Transverse colon (tissue), 4 donors: ENCODE data around the gene NUDT8. TPM values are rescaled to one million over a fixed set of nuclear protein-coding genes. Genes with fewer than 3 reads are reported as not detected.
A peak's percentile ranks its signal among the peaks of the same experiment; 100 is the strongest.
"Not testable (repeated sequence)": the region's sequence is repeated elsewhere in the genome, so short reads cannot be mapped to it uniquely, and the experiment has no call there.

Experiments used
- DNase-seq: peaks from one replicate; pipeline ENCODE4 v3.0.0-alpha.2; 2019
- H3K27ac ChIP-seq, 4 donors: fragments of 200-600 bp; sonication (generic); 2 replicates each; pipeline ENCODE4 v1.5.1; 2016 to 2018; ENCODE audit warnings: inconsistent platforms in 4 of 4
- H3K27me3 ChIP-seq: fragments of 200-600 bp; sonication (generic); 2 replicates; pipeline ENCODE4 v1.5.1; 2017; ENCODE audit warnings: inconsistent platforms
- H3K36me3 ChIP-seq, 4 donors: fragments of 200-600 bp; sonication (generic); 2 replicates each; pipeline ENCODE4 v1.5.1; 2017 to 2019; ENCODE audit warnings: inconsistent platforms in 4 of 4
- H3K4me1 ChIP-seq, 4 donors: fragments of 200-600 bp; sonication (generic); 2 replicates each; pipeline ENCODE4 v1.5.1; 2017 to 2020; ENCODE audit warnings: inconsistent platforms in 4 of 4
- H3K4me3 ChIP-seq, 4 donors: fragments of 200-600 bp; sonication (generic); 1 replicate in 1 of 4; 2 replicates in 3 of 4; pipeline versions ENCODE4 v1.5.1 to v1.6.1; 2017 to 2019; ENCODE audit warnings: inconsistent platforms in 4 of 4
- H3K9me3 ChIP-seq, 2 donors: fragments of 200-600 bp; sonication (generic); 2 replicates each; pipeline ENCODE4 v1.5.1; 2017 to 2019; ENCODE audit warnings: inconsistent platforms in 2 of 2
- CTCF ChIP-seq, 5 experiments: fragments of 200-600 bp in 3 of 5; fragments of 450-650 bp in 2 of 5; sonication (generic) in 3 of 5; IDR thresholded peaks; 1 replicate in 2 of 5; 2 replicates in 3 of 5; pipeline ENCODE4 v1.5.1; 2016 to 2017; ENCODE audit warnings: antibody characterized with exemption in 5 of 5, inconsistent platforms in 3 of 5, mild to moderate bottlenecking in 2 of 5, moderate library complexity in 1 of 5
- EP300 ChIP-seq: sonication (generic); formaldehyde crosslinking; IDR thresholded peaks from one replicate; pipeline ENCODE4 v1.6.1; 2017; ENCODE audit warnings: antibody characterized with exemption, low read depth
- POLR2A ChIP-seq: fragments of 450-650 bp; IDR thresholded peaks from one replicate; pipeline ENCODE4 v1.6.1; 2016; ENCODE audit warnings: antibody characterized with exemption, mild to moderate bottlenecking, moderate library complexity
- POLR2AphosphoS5 ChIP-seq, 3 donors: sonication (generic); formaldehyde crosslinking; IDR thresholded peaks; one replicate each; pipeline ENCODE4 v1.6.1; 2016; ENCODE audit warnings: antibody characterized with exemption in 3 of 3
- WGBS, 2 donors: methylation state at CpG; one replicate each; pipeline ENCODE4 v1.1.5; 2018; ENCODE audit warnings: low coverage in 1 of 2; 5-methylcytosine and 5-hydroxymethylcytosine counted together
- in situ Hi-C, 4 donors: fragments of 200-750 bp; cut with MboI; loops; one replicate each; pipeline versions ENCODE4 v1.15.0 to v1.15.1; 2017; ENCODE audit warnings: low sequenced_read_pairs in 3 of 4, low pct_ligation_motif_present in 1 of 4, low pct_unique_long_range_greater_than_20kb in 1 of 4
- intact Hi-C: fragments of 100-400 bp; cut with DNase I; formaldehyde crosslinking; loops from one replicate; pipeline ENCODE4 v1.15.1; 2023; ENCODE audit warnings: low total_unique reads
- total RNA-seq, 4 donors: library from RNA; depleted of rRNA; stranded (reverse); fragments of >200 nt; gene quantifications; one replicate each; pipeline ENCODE4 v1.1.0, GENCODE V29; 2016

The NUDT8 gene
- total RNA-seq, 4 donors from 2014 or later = 21.3 to 68.5 (median 26.9) TPM

DNA sequence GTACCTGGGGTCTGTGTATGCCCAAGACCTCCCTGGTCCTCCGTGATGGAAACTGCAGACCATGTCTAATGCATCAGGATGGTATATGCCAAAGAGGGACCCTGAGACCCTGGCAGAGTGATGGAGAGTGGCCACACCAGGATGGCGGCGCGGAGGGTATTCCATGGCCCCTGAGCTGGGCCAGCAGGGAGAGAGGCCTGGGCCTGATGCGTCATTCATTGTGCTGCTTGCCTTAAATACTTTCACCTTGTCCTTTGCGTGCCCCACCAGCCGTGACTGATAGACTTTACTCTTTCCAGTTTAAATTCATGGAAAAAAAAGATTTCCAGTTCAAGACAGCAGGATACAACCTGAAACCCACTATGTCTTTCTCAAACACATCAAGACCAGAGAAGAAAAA lies 28.6 kb downstream of the NUDT8 start:
- DNase-seq = no peak
- H3K27ac ChIP-seq = no peak overlapping the region
- WGBS, 2 donors = 93 to 94% methylated on average over 2 to 7 of the region's 7 CpGs
- H3K27me3 ChIP-seq = no peaks in the 10 kb centered on the region
- no peak overlapping the region for H3K4me3 ChIP-seq
- peaks cover 0 to 5% (median 3%) of the 10 kb centered on the region in 4 donors for H3K4me1 ChIP-seq
- no peak for TF ChIP-seq POLR2A
- TF ChIP-seq EP300 = no peak
- in situ Hi-C loops = no loop called here
- no peaks in the 10 kb centered on the region for H3K9me3 ChIP-seq
- intact Hi-C loops = no loop called here
- H3K36me3 ChIP-seq = no peaks in the 10 kb centered on the region

DNA sequence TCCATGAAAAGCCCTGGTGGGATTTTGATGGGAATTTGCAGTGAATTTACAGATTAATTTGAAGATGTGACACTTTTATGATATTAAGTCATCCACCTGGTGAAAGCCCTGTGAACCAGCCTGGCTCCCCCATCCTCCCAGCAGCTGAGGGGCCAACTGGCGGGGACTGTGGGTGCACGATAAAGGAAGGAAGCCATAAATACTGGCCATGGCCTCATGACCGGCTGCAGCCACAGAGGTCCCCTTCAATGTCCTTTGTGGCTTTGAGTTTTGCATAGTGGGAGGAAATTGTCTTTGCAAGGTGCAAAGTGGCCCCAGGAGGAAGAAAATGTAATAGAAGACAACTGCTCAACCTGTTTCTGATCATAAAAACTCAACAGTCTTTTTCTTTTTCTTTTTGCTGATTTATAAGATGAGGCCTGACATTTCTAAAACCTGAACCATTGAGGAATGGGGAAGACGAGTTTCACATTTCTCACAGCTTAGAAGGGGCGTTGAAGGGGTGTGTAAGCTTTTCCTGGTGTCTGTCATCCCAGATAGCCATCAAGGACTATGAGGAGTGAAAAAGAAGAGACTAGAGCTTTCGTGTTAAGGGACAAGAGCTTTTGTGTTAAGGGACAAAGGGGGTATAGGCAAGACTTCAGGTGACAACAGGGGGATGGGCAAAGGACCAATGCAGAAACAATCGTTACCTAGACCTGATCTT lies 29.3 kb downstream of the NUDT8 start:
- no peaks in the 10 kb centered on the region for H3K4me1 ChIP-seq
- intact Hi-C loops = no loop called here
- no peak overlapping the region for H3K27ac ChIP-seq
- in situ Hi-C loops = no loop called here
- DNase-seq = peak; percentile 47
- H3K27me3 ChIP-seq = no peaks in the 10 kb centered on the region
- TF ChIP-seq CTCF (IDR thresholded peaks at IDR 0.05) (no peak), POLR2AphosphoS5 (IDR thresholded peaks at IDR 0.05) (no peak)
- no peaks in the 10 kb centered on the region for H3K36me3 ChIP-seq
- 36 to 56% methylated on average over 3 to 7 of the region's 7 CpGs for WGBS, 2 donors
- no peaks in the 10 kb centered on the region for H3K9me3 ChIP-seq
- no peak overlapping the region for H3K4me3 ChIP-seq

- no peak overlapping the region for H3K4me3 ChIP-seq
- no peak overlapping the region for H3K27ac ChIP-seq
- in situ Hi-C loops = no loop called here
- no peaks in the 10 kb centered on the region for H3K36me3 ChIP-seq
- 67 to 84% methylated on average over 1 of the region's 1 CpG for WGBS, 2 donors
- intact Hi-C loops = no loop called here
- no peaks in the 10 kb centered on the region for H3K9me3 ChIP-seq
- no peaks in the 10 kb centered on the region for H3K4me1 ChIP-seq
- no peak for DNase-seq
- TF ChIP-seq EP300 (no peak), POLR2A (no peak), POLR2AphosphoS5 (IDR thresholded peaks at IDR 0.05) (no peak), CTCF (IDR thresholded peaks at IDR 0.05) (no peak)
- no peaks in the 10 kb centered on the region for H3K27me3 ChIP-seq
These were observed 30.6 kb downstream of the NUDT8 start for GRCh38 chr11:67599149-67599548.

DNA sequence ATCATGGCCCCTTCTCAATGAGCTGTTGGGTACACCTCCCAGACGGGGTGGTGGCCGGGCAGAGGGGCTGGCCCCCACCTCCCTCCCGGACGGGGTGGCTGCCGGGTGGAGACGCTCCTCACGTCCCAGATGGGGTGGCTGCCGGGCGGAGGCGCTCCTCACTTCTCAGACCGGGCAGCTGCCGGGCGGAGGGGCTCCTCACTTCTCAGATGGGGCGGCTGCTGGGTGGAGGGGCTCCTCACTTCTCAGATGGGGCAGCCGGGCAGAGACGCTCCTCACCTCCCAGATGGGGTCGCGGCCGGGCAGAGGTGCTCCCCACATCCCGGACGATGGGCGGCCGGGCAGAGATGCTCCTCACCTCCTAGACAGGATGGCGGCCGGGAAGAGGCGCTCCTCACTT lies 31.8 kb downstream of the NUDT8 start:
- WGBS, 2 donors = 94% methylated on average over 26 of the region's 26 CpGs; no CpG with 5 or more reads in 1 of the 2 donors
- H3K36me3 ChIP-seq, H3K9me3 ChIP-seq, H3K4me3 ChIP-seq, intact Hi-C loops, in situ Hi-C loops, H3K4me1 ChIP-seq, DNase-seq, H3K27me3 ChIP-seq, H3K27ac ChIP-seq: not testable (repeated sequence)

GRCh38 chr11:67597458-67597857 lies 32.3 kb downstream of the NUDT8 start:
- H3K9me3 ChIP-seq, in situ Hi-C loops, intact Hi-C loops, H3K27me3 ChIP-seq, H3K4me1 ChIP-seq, H3K4me3 ChIP-seq, H3K36me3 ChIP-seq, H3K27ac ChIP-seq, DNase-seq: not testable (repeated sequence)
- 100% methylated on average over 1 of the region's 3 CpGs for WGBS, 2 donors
